ENCODE data around the gene PCDHA12.

Gene PCDHA12

GRCh38 chr5:140926443-140927227 is 51.5 kb downstream of the PCDHA12 start:
- no peak for DNase-seq

GRCh38 chr5:140927228-140927573 is 52.1 kb downstream of the PCDHA12 start:
- in situ Hi-C loops (cut with HindIII; ENCODE audit: low pct_ligation_motif_present, low pct_unique_long_range_greater_than_20kb, low sequenced_read_pairs), result no loop called here
- no peak for DNase-seq

More at GRCh38 chr5:140926443-140927227, 51.5 kb downstream of the PCDHA12 start:
- in situ Hi-C loops (cut with HindIII; ENCODE audit: low pct_ligation_motif_present, low pct_unique_long_range_greater_than_20kb, low sequenced_read_pairs), result no loop called here
